K562 (cell line): Measurements from ENCODE around the gene SPINK5.

Experiments used
- ETV6 ChIP-seq, 3 experiments: fragments of 150-350 bp in 1 of 3; sonication (generic) in 1 of 3; formaldehyde crosslinking in 1 of 3; IDR thresholded peaks; 2 replicates each; pipeline versions ENCODE4 v1.6.1 to v1.8.0; 2014 to 2022; ENCODE audit warnings: borderline replicate concordance in 2 of 3, low read depth in 2 of 3, antibody characterized with exemption in 1 of 3, low read length in 1 of 3, mild to moderate bottlenecking in 1 of 3, missing genetic modification reagents in 1 of 3
- HMG20B ChIP-seq: fragments of 250-450 bp; sonication (Bioruptor Pico); IDR thresholded peaks from 2 replicates; pipeline ENCODE4 v1.5.0; 2021; ENCODE audit warnings: mild to moderate bottlenecking
- MAFK ChIP-seq: IDR thresholded peaks from 2 replicates; pipeline ENCODE4 v1.6.1; 2011; ENCODE audit warnings: low read length, improper control_type of control experiment
- NCOR1 ChIP-seq: fragments of 450-650 bp; IDR thresholded peaks from 2 replicates; pipeline ENCODE4 v1.6.1; 2016; ENCODE audit warnings: mild to moderate bottlenecking, moderate library complexity
- POLR2A ChIP-seq: fragments of 450-650 bp; conservative IDR thresholded peaks from 2 replicates; pipeline ENCODE4 v1.6.1; 2016
- TF ChIP-seq, protein P1 (sequence below), 3 experiments: IDR thresholded peaks in 2 of 3; conservative IDR thresholded peaks in 1 of 3; 2 replicates each; pipeline ENCODE4 v1.5.1; 2011 to 2012; ENCODE audit warnings: low read length in 3 of 3, mild to moderate bottlenecking in 3 of 3, control low read depth in 2 of 3, improper control_type of control experiment in 1 of 3, inconsistent platforms in 1 of 3, low read depth in 1 of 3, mixed read lengths in 1 of 3, moderate library complexity in 1 of 3; ENCODE audit not compliant: insufficient read depth in 2 of 3
- TF ChIP-seq, protein P2 (sequence below): sonication (generic); formaldehyde crosslinking; IDR thresholded peaks from 2 replicates; pipeline ENCODE4 v1.5.0; 2020; ENCODE audit warnings: missing genetic modification reagents
- TF ChIP-seq, protein P3 (sequence below): fragments of 450-650 bp; formaldehyde crosslinking; IDR thresholded peaks from 2 replicates; pipeline ENCODE4 v1.4.0; 2020; ENCODE audit warnings: mild to moderate bottlenecking, mixed read lengths
- TF ChIP-seq, protein P4 (sequence below): fragments of 250-450 bp; sonication (Bioruptor Pico); IDR thresholded peaks from 2 replicates; pipeline ENCODE4 v1.5.0; 2020; ENCODE audit warnings: mild to moderate bottlenecking, borderline replicate concordance

DNA sequence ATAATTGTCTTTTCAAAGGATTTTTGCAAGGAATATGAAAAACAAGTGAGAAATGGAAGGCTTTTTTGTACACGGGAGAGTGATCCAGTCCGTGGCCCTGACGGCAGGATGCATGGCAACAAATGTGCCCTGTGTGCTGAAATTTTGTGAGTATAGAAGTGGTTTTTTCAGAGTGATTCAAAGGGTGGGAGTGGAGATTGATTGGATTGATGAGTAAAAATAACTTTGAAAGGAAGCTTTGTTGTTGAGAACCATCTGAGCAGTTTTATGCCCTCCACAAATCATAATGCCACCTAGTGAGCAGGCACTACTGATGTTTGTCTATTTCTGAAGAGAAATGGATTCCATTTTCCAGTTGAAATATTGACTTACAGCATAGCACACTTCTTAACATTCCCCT is 30.6 kb downstream of the SPINK5 start:
- TF ChIP-seq, protein P1, sequence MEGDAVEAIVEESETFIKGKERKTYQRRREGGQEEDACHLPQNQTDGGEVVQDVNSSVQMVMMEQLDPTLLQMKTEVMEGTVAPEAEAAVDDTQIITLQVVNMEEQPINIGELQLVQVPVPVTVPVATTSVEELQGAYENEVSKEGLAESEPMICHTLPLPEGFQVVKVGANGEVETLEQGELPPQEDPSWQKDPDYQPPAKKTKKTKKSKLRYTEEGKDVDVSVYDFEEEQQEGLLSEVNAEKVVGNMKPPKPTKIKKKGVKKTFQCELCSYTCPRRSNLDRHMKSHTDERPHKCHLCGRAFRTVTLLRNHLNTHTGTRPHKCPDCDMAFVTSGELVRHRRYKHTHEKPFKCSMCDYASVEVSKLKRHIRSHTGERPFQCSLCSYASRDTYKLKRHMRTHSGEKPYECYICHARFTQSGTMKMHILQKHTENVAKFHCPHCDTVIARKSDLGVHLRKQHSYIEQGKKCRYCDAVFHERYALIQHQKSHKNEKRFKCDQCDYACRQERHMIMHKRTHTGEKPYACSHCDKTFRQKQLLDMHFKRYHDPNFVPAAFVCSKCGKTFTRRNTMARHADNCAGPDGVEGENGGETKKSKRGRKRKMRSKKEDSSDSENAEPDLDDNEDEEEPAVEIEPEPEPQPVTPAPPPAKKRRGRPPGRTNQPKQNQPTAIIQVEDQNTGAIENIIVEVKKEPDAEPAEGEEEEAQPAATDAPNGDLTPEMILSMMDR (IDR thresholded peaks at IDR 0.05 in 2 of 3, conservative IDR thresholded peaks at IDR 0.05 in 1 of 3; ENCODE audit: insufficient read depth in 2 of 3, low read depth in 1 of 3, low read length in 3 of 3), result no peak
- TF ChIP-seq NCOR1, result no peak
- TF ChIP-seq, protein P2, sequence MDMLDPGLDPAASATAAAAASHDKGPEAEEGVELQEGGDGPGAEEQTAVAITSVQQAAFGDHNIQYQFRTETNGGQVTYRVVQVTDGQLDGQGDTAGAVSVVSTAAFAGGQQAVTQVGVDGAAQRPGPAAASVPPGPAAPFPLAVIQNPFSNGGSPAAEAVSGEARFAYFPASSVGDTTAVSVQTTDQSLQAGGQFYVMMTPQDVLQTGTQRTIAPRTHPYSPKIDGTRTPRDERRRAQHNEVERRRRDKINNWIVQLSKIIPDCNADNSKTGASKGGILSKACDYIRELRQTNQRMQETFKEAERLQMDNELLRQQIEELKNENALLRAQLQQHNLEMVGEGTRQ (CRISPR knock-in tag), result no peak
- no peak for TF ChIP-seq POLR2A
- no peak for TF ChIP-seq HMG20B (CRISPR knock-in tag)
- TF ChIP-seq MAFK, result no peak
- TF ChIP-seq, protein P3, sequence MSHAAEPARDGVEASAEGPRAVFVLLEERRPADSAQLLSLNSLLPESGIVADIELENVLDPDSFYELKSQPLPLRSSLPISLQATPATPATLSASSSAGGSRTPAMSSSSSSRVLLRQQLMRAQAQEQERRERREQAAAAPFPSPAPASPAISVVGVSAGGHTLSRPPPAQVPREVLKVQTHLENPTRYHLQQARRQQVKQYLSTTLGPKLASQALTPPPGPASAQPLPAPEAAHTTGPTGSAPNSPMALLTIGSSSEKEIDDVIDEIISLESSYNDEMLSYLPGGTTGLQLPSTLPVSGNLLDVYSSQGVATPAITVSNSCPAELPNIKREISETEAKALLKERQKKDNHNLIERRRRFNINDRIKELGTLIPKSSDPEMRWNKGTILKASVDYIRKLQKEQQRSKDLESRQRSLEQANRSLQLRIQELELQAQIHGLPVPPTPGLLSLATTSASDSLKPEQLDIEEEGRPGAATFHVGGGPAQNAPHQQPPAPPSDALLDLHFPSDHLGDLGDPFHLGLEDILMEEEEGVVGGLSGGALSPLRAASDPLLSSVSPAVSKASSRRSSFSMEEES, result no peak
- TF ChIP-seq ETV6 (IDR thresholded peaks at IDR 0.05; ENCODE audit: borderline replicate concordance in 1 of 2, low read depth in 2 of 2, low read length in 1 of 2), result no peak
- TF ChIP-seq ETV6 (CRISPR knock-in tag; IDR thresholded peaks at IDR 0.05; ENCODE audit: borderline replicate concordance), result no peak
- TF ChIP-seq, protein P4, sequence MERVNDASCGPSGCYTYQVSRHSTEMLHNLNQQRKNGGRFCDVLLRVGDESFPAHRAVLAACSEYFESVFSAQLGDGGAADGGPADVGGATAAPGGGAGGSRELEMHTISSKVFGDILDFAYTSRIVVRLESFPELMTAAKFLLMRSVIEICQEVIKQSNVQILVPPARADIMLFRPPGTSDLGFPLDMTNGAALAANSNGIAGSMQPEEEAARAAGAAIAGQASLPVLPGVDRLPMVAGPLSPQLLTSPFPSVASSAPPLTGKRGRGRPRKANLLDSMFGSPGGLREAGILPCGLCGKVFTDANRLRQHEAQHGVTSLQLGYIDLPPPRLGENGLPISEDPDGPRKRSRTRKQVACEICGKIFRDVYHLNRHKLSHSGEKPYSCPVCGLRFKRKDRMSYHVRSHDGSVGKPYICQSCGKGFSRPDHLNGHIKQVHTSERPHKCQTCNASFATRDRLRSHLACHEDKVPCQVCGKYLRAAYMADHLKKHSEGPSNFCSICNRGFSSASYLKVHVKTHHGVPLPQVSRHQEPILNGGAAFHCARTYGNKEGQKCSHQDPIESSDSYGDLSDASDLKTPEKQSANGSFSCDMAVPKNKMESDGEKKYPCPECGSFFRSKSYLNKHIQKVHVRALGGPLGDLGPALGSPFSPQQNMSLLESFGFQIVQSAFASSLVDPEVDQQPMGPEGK (CRISPR knock-in tag), result no peak
